GM18873 (cell line): ENCODE data around the gene RPS27.
"Not testable (repeated sequence)": the region's sequence is repeated elsewhere in the genome, so short reads cannot be mapped to it uniquely, and the experiment has no call there.

Experiments
- ATAC-seq: cut with Tn5 transposase; IDR thresholded peaks from one replicate; pipeline ENCODE4 v1.9.1; 2021; ENCODE audit warnings: mild to moderate bottlenecking, moderate library complexity, moderate number of reproducible peaks; ENCODE audit not compliant: unreplicated experiment, low FRiP score

The RPS27 gene

GRCh38 chr1:153984123-153984894 lies 6.3 kb upstream of the RPS27 start:
- no peak for ATAC-seq

GRCh38 chr1:153985341-153985912 lies 5.1 kb upstream of the RPS27 start:
- no peak for ATAC-seq

GRCh38 chr1:153985941-153986761 lies 4.4 kb upstream of the RPS27 start, which contains the start of gene RAB13:
TSS of gene RAB13 (minus strand) at chr1:153986339. CDS start at chr1:153986236, 103 bp downstream.
- ATAC-seq, result no peak

- ATAC-seq, result no peak
These were observed 2.9 kb upstream of the RPS27 start for GRCh38 chr1:153987621-153988020.

GRCh38 chr1:153991151-153991630 lies 629 bp downstream of the RPS27 start:
- no peak for ATAC-seq

GRCh38 chr1:153991806-153992205 lies 1.2 kb downstream of the RPS27 start:
- no peak for ATAC-seq

GRCh38 chr1:153995202-153995601 lies 4.6 kb downstream of the RPS27 start:
- no peak for ATAC-seq

DNA sequence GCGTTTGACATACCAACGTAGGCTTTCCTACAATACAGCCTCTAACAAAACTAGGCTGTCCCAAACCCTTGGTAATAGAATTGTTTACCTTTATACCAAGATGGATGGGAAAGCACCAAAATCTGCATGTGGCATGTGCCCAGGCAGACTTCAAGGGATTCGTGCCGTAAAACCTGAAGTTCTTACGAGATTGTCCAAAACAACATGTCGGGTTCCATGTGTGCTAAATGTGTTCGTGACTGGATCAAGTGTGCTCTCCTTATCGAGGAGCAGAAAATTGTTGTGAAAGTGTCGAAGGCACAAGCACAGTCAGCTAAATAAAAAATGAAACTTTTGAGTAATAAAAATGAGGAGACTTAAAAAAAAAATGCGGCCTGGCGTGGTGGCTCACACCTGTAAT lies 5.1 kb downstream of the RPS27 start:
- ATAC-seq, result no peak

DNA sequence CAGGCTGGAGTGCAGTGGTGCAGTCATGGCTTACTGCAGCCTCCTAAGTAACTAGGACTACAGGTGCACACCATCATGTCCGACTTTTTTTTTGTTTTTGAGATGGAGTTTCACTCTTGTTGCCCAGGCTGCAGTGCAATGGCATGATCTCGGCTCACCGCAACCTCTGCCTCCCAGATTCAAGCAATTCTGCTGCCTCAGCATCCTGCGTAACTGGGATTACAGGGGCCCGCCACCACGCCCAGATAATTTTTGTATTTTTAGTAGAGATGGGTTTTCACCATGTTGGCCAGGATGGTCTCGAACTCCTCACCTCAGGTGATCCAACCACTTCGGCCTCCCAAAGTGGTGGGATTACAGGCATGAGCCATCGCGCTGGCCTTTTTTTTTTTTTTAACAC lies 6.3 kb downstream of the RPS27 start:
- not testable (repeated sequence) for ATAC-seq

DNA sequence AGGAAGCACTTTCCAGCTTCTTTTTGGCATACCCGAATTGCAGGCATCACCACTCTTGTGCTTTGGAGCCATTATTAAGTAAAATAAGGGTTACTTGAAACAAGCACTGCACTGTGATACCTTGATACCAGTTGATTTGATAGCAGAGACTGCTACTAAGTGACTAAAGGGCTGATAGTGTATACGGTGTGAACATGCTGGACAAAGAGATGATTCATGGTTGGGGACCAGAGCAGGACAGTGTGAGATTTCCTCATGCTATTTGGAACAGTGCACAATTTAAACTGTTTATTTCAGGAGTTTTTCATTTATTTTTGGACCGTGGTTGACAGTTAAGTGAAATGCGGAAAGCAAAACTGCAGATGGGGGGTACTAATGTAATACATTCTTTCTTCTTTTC lies 9.9 kb downstream of the RPS27 start:
- ATAC-seq, result no peak

DNA sequence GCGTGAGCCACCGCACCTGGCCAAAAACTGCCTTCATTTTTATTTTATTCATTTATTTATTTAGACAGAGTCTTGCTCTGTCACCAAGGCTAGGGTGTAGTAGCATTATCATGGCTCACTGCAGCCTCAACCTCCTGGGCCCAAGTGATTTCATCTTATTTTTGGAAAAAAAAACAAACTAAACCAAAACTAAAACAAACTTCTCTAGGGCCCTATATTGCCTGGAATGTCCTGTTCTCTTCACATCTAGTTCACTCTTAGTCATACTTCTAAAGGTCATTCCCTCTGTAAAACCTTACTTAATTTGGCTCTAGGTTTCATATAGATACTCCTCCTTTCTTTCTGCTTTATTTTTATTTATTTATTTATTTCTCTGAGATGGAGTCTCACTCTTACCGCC lies 15.6 kb downstream of the RPS27 start:
- no peak for ATAC-seq

- ATAC-seq, result no peak
These were observed 21.6 kb downstream of the RPS27 start for GRCh38 chr1:154012129-154012528.

DNA sequence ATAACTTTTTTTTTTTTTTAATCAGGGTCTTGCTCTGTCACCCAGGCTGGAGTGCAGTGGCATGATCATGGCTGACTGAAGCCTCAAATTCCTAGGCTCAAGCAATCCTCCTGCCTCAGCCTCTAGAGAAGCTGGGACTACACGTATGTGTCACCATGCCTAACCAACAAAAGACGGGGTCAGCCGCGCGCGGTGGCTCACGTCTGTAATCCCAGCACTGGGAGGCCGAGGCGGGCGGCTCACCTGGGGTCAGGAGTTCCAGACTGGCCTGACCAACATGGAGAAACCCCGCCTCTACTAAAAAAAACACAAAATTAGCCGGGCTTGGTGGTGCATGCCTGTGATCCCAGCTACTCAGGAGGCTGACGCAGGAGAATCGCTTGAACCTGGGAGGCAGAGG lies 22.0 kb downstream of the RPS27 start:
- not testable (repeated sequence) for ATAC-seq

GRCh38 chr1:154014154-154014907 lies 23.8 kb downstream of the RPS27 start:
- ATAC-seq, result no peak

DNA sequence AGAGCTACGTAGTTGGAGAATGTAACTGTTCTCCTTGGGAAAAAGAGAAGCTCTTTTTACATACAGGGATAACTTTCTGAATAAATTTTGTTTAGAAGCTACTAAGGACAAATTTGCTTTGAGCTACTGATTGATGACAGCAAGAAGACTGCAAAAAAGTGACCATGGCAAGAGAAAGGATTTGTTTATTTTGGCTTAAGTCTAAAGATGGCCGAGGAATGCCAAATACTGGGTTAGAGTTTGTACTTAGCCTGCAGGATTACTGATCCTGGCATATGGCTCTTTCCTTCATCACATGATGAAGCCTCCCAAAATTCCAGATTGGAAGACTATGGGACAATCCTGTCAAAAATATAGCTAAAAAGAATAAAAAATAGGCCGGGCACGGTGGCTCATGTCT lies 28.7 kb downstream of the RPS27 start:
- ATAC-seq, result no peak

DNA sequence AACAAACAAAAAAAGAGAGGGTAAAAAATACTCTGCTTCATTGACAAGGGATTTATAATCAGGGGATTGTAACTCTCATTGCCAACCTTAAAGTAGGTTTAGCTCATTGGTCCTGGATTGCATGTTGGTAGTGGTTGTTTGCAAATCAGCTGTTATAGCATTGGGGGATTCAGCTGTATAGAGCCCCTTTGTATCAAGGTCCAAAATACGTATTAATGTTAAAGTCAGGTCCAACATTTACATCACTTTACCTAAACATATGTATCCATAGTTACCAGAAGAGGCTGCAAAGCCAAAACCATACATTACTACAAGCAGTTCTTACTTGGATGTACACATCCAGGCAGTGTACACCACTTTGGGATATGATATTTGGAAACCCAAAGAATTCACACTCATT lies 29.4 kb downstream of the RPS27 start:
- ATAC-seq, result no peak

DNA sequence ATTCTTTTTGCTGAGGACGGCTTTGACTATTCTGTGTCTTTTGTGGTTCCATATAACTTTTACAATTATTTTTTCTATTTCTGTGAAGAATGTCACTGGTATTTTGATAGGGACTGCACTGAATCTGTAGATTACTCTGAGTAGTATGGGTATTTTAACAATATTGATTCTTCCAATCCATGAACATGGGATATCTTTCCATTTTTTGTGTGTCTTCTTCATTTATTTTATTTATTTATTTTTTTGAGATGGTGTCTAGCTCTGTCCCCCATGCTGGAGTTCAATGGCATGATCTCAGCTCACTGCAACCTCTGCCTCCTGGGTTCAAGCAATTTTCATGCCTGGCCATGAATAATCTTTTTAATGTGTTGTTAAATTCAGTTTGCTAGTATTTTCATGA lies 43.1 kb downstream of the RPS27 start:
- not testable (repeated sequence) for ATAC-seq
